GM12864 (cell line): ENCODE results near the gene RIC8A.
A peak's percentile ranks its signal among the peaks of the same experiment; 100 is the strongest.

Source experiments
- DNase-seq: peaks from one replicate; pipeline ENCODE4 v3.0.0-alpha.2; 2011; ENCODE audit warnings: low read depth
- H3K4me3 ChIP-seq: 2 replicates; pipeline ENCODE4 v1.5.1; 2011; ENCODE audit warnings: mild to moderate bottlenecking, low read depth, low read length, control low read depth
- TF ChIP-seq, protein P1 (sequence below): IDR thresholded peaks from 2 replicates; pipeline ENCODE4 v1.5.1; 2011; ENCODE audit warnings: low read depth, mild to moderate bottlenecking, moderate library complexity, low read length, control low read depth, inconsistent platforms; ENCODE audit errors: missing control alignments

Gene RIC8A

DNA sequence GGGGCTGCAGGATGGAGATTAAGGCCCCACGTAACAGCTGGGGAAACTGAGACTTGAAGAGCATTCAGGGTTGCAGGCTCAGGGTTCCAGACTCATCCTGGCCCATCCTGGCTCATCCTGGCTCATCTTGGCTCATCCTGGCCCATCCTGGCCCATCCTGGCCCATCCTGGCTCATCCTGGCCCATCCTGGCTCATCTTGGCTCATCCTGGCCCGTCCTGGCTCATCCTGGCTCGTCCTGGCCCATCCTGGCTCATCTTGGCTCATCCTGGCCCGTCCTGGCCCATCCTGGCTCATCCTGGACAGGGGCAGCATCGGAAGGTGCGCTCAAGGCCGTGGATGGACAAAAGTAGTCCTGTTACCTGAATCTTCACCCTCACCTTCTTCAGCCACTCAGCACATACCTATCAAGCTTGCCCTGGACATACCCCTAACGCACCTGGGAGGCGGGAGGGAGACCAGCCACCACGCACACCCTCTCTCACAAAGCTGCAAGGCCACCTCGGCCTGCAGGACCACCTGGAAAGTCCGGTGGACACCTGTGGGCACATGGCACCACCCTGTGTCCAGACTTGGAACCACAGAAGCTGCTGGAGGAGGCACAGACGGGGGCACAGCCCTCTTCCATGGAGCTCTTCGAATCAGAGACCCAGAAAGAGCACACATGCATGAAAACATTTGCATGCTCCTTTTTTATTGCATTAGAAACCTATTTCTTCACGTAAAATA lies 50.4 kb downstream of the RIC8A start:
- TF ChIP-seq, protein P1, sequence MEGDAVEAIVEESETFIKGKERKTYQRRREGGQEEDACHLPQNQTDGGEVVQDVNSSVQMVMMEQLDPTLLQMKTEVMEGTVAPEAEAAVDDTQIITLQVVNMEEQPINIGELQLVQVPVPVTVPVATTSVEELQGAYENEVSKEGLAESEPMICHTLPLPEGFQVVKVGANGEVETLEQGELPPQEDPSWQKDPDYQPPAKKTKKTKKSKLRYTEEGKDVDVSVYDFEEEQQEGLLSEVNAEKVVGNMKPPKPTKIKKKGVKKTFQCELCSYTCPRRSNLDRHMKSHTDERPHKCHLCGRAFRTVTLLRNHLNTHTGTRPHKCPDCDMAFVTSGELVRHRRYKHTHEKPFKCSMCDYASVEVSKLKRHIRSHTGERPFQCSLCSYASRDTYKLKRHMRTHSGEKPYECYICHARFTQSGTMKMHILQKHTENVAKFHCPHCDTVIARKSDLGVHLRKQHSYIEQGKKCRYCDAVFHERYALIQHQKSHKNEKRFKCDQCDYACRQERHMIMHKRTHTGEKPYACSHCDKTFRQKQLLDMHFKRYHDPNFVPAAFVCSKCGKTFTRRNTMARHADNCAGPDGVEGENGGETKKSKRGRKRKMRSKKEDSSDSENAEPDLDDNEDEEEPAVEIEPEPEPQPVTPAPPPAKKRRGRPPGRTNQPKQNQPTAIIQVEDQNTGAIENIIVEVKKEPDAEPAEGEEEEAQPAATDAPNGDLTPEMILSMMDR, result peak; percentile 50
- no peak overlapping the region for H3K4me3 ChIP-seq
- no peak for DNase-seq

DNA sequence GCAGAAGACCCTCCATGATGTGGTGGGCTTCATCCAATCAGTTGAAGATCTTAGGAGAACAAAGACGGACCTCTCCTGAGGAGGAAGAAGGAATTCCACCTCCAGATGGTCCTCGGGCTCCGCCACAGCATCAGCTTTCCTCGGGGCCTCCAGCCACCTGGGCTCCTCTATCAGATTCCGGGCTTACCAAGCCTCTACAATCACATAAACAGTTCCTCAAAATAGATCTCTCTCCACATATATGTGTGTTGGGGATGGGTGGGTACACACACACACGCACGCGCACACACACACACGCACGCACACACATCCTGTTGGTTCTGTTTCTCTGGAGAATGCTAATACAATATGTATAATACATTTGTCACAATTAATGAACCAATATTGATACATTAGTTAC lies 51.9 kb downstream of the RIC8A start:
- DNase-seq, result no peak
- TF ChIP-seq, protein P1, result no peak
- no peak overlapping the region for H3K4me3 ChIP-seq

DNA sequence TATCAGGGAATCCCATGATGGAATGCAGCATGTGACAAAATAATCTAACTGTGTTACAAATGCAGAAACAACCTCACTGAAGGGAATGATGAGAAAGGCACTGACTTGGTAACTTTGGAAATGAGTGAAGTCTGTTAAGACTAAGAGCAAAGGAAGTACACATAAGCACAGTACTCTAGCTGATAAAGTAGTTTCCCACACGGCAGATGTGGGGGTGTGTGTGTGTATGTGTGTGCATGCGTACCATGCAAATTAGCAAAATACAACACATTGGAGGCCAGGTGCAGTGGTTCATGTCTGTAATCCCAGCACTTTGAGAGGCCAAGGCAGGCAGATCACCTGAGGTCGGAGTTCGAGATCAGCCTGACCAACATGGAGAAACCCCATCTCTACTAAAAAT lies 54.1 kb downstream of the RIC8A start:
- H3K4me3 ChIP-seq, result no peak overlapping the region
- DNase-seq, result no peak
- TF ChIP-seq, protein P1, result no peak
